A673 (cell line): ENCODE data around the gene FCGR1A. TPM values are rescaled to one million over a fixed set of nuclear protein-coding genes. Genes with fewer than 3 reads are reported as not detected.
"Not testable (repeated sequence)": the region's sequence is repeated elsewhere in the genome, so short reads cannot be mapped to it uniquely, and the experiment has no call there.

Source experiments
- BruUV-seq: library from RNA; stranded (reverse); fragments of 400-500 nt; replicated peaks from 2 replicates; lab custom pipeline; 2021; lab: Mats Ljungman, UMichigan
- CTCF ChIA-PET: fragments of 300-600 bp; sonication (Branson Sonifier 250); formaldehyde crosslinking; loops from one replicate; lab custom pipeline; 2022; ENCODE audit warnings: antibody characterized with exemption; lab: Charles Lee
- POLR2A ChIA-PET: fragments of 300-600 bp; sonication (Branson Sonifier 250); formaldehyde crosslinking; loops from one replicate; lab custom pipeline; 2022; ENCODE audit warnings: antibody characterized with exemption; ENCODE audit not compliant: low non-redundant PET; lab: Charles Lee
- DNase-seq: peaks from one replicate; pipeline ENCODE4 v3.0.0-alpha.2; 2015; ENCODE audit warnings: low spot score
- H3K27ac ChIP-seq: fragments of 200-600 bp; sonication (generic); 2 replicates; pipeline ENCODE4 v1.5.1; 2016; ENCODE audit warnings: mixed run types, low read depth, mild to moderate bottlenecking, mixed read lengths, antibody characterized with exemption, low read length; ENCODE audit not compliant: poor library complexity, severe bottlenecking
- H3K27me3 ChIP-seq: fragments of 200-600 bp; sonication (generic); replicated peaks from 2 replicates; pipeline ENCODE4 v1.6.1; 2017; ENCODE audit warnings: mixed run types, low read depth, mild to moderate bottlenecking, mixed read lengths, antibody characterized with exemption, low read length; ENCODE audit not compliant: insufficient read depth, poor library complexity
- H3K36me3 ChIP-seq: fragments of 200-600 bp; sonication (generic); 2 replicates; pipeline ENCODE4 v1.6.1; 2016; ENCODE audit warnings: mixed run types, mild to moderate bottlenecking, mixed read lengths, antibody characterized with exemption, low read length; ENCODE audit not compliant: insufficient read depth, poor library complexity, severe bottlenecking
- H3K4me1 ChIP-seq: fragments of 200-600 bp; sonication (generic); 2 replicates; pipeline ENCODE4 v1.6.1; 2017; ENCODE audit warnings: mixed run types, mild to moderate bottlenecking, mixed read lengths, antibody characterized with exemption, low read length; ENCODE audit not compliant: insufficient read depth, poor library complexity, severe bottlenecking
- H3K4me3 ChIP-seq: fragments of 200-600 bp; sonication (generic); 2 replicates; pipeline ENCODE4 v1.5.1; 2016; ENCODE audit warnings: low read depth, mixed run types, mild to moderate bottlenecking, mixed read lengths, low read length; ENCODE audit not compliant: poor library complexity, severe bottlenecking
- H3K9me3 ChIP-seq: fragments of 200-600 bp; sonication (generic); 2 replicates; pipeline ENCODE4 v1.6.1; 2016; ENCODE audit warnings: mixed run types, low read depth, mild to moderate bottlenecking, mixed read lengths, antibody characterized with exemption, low read length; ENCODE audit not compliant: poor library complexity, severe bottlenecking
- intact Hi-C: fragments of 100-400 bp; cut with micrococcal nuclease; formaldehyde crosslinking; loops from one replicate; pipeline ENCODE4 v1.10.0; 2022; ENCODE audit not compliant: unreplicated experiment
- total RNA-seq: library from RNA; stranded (reverse); gene quantifications from 2 replicates; pipeline ENCODE4 v1.2.3, GENCODE V29; 2021

The FCGR1A gene
- total RNA-seq, 1 experiment from 2014 or later: not detected

DNA sequence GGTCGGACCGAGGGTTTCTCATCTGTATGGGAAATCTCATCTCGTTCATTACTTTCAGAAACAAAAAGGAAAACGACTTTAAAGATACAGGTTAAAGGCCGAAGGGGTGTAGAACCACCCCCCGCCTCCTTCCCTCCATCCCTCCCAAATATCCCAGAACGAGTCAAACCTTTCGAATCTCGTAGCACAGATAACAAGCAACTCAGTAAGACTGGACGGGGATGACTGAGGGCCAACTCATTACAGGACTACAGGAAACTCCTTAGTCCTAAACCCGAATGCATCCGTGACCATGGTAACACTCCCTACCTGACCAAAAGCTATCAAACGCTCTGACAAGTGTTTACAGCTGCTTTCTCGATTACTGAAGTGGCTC, 29.0 kb downstream of the FCGR1A start:
- H3K27ac ChIP-seq, BruUV-seq, CTCF ChIA-PET: not testable (repeated sequence)

DNA sequence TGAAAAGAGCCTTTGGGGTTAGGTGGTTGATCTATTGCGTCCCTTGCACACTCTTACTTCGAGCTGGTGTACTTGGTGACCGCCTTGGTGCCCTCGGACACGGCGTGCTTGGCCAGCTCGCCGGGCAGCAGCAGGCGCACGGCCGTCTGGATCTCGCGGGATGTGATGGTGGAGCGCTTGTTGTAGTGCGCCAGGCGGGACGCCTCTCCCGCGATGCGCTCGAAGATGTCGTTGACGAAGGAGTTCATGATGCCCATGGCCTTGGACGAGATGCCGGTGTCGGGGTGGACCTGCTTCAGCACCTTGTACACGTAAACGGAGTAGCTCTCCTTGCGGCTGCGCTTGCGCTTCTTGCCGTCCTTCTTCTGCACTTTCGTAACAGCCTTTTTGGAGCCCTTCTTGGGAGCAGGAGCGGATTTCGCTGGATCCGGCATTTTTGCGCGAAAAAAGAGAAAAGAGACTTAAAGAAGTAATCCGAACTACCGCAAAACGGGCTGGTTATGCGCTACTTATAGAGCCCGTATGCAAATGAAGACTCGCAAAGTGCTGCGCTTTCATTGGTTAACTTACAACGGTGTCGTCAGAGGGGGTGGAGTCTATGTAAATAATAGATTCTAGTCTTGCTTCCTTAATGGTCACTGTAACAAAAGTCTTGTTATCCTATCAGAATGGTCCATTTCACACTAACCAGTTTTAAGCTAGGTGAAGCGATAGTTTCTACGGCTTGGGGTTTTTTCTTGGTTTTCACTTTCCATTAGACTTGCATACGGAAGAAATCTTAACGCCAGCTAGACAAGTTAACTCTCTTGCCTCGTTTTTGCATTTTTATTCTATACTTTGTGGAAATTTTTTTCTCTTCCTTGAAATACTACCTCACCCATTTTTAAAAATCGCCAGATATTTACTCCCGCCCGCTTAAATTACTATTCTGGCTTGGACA, 29.7 kb downstream of the FCGR1A start:
- intact Hi-C loops, H3K4me1 ChIP-seq, H3K27me3 ChIP-seq, H3K9me3 ChIP-seq, CTCF ChIA-PET, H3K36me3 ChIP-seq, POLR2A ChIA-PET: not testable (repeated sequence)
- TSS peak; percentile 90 for BruUV-seq
- H3K4me3 ChIP-seq: peak overlapping the region; percentile 45
- H3K27ac ChIP-seq: peak overlapping the region; percentile 74
- peak; percentile 95 for DNase-seq

More for the DNA sequence above, 29.0 kb downstream of the FCGR1A start:
- H3K4me1 ChIP-seq, H3K27me3 ChIP-seq, H3K36me3 ChIP-seq, H3K9me3 ChIP-seq, POLR2A ChIA-PET, intact Hi-C loops: not testable (repeated sequence)
- DNase-seq: peak; percentile 17
- peak overlapping the region; percentile 45 for H3K4me3 ChIP-seq

DNA sequence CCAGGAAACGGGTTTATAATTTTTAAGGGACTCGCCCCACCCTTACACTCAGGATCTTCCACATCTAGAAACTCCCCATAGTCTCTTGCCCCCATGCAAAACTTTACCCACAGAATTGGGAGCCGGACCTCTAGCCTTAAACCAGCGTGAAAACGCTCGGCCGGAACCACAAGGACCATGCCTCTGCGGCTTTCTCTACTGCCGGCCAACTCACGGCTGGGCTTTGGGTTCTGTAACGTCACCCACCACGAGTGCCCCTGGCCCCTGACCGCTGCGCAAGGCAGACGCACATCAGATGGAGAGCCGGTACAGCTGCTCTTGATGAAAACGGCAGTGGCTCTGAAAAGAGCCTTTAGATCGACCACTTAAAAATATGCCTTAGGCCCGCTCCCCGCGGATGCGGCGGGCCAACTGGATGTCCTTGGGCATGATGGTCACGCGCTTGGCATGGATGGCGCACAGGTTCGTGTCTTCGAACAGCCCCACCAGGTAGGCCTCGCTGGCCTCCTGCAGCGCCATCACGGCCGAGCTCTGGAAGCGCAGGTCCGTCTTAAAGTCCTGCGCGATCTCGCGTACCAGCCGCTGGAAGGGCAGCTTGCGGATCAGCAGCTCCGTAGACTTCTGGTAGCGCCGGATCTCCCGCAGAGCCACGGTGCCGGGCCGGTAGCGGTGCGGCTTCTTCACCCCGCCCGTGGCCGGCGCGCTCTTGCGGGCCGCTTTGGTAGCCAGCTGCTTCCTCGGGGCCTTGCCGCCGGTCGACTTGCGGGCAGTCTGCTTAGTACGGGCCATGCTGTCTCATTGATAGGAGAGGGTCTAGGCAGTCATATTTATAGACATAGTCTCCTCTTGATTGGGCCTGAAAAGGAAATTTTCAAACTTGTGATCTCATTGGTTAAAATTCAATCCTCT, 30.7 kb downstream of the FCGR1A start:
- BruUV-seq: TSS peak; percentile 100
- CTCF ChIA-PET, POLR2A ChIA-PET: not testable (repeated sequence)

DNA sequence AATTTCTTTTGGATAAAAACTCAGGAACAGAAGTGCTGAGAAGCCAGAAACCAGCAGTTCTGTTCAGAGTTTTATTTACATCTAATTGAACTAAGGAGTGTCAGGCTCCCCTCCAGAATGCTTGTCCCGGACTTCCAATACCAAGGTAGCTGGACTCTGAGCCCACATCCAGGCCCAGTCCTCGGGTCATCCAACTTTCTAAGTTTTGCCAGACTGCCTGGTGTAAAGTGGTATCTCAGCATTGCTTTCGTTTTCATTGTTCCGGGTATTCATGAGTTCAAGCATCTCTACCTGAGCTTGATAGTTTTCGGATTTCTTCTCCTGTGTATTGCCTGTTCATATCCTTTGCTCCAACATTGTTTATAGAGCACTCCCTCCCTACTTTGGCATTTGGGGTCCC, 37.9 kb downstream of the FCGR1A start:
- H3K27ac ChIP-seq, intact Hi-C loops, H3K4me3 ChIP-seq, DNase-seq, H3K4me1 ChIP-seq, BruUV-seq, H3K27me3 ChIP-seq, H3K9me3 ChIP-seq, POLR2A ChIA-PET, H3K36me3 ChIP-seq, CTCF ChIA-PET: not testable (repeated sequence)

More for the DNA sequence above, 30.7 kb downstream of the FCGR1A start:
- H3K4me1 ChIP-seq, intact Hi-C loops, H3K27me3 ChIP-seq, H3K9me3 ChIP-seq, H3K36me3 ChIP-seq: not testable (repeated sequence)
- Histone ChIP-seq H3K27ac (peak overlapping the region; percentile 68), H3K4me3 (peak overlapping the region; percentile 44)
- peak; percentile 81 for DNase-seq

DNA sequence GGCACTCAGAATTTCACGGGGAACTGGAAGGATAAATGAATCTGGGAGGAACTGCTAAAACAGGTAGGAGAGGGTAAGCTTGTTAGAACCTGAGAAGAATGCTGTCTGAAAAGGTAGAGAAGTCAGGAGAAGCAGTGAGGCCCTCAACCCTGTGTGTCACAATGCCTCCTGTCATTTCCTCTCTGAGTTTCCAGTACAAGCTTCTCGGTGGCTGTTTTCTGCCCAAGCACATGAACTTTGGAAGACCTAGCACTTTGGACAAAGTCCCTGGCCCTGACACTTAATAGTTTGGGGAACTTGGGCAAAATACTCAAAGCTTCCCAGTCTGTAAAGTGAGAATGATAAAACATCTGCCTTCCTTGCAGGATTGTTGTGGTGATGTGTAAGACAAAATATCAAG, 44.1 kb downstream of the FCGR1A start:
- H3K36me3 ChIP-seq, DNase-seq, H3K27ac ChIP-seq, intact Hi-C loops, BruUV-seq, H3K4me1 ChIP-seq, H3K27me3 ChIP-seq, POLR2A ChIA-PET, H3K4me3 ChIP-seq, CTCF ChIA-PET, H3K9me3 ChIP-seq: not testable (repeated sequence)

DNA sequence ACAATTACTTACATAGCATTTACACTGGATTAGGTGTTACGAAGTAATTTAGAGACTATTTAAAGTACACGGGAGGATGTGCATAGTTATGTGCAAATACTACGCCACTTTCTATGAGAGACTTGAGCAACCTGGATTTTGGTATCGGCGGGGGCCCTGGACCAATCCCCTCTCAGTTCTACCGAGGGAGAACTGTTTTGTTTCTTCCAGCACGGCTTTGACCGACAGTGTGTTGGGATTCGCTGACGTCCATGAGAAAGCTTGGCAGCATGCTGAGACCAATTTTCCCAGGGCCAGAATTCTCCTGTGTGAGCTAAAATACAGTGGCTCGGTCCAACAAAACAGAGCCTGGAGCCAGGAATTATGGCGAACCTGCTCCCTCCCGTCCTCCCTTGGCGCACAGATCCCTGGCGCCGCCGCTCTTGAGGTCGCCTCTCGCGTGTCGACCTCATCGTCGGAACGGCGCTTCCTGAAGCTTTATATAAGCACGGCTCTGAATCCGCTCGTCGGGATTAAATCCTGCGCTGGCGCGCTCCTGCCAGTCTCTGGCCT, 49.3 kb downstream of the FCGR1A start:
- H3K4me1 ChIP-seq, DNase-seq, intact Hi-C loops, H3K36me3 ChIP-seq, H3K27ac ChIP-seq, H3K4me3 ChIP-seq, CTCF ChIA-PET, H3K9me3 ChIP-seq, POLR2A ChIA-PET, H3K27me3 ChIP-seq: not testable (repeated sequence)
- BruUV-seq: TSS peak; percentile 81
